ENCODE data around the gene CNN2. TPM values are rescaled to one million over a fixed set of nuclear protein-coding genes. Genes with fewer than 3 reads are reported as not detected.

The CNN2 gene
- total RNA-seq, 1 donor from 2014 or later: 436 TPM

GRCh38 chr19:1026783-1027649 lies 608 bp downstream of the CNN2 start:
- intact Hi-C loops (cut with micrococcal nuclease): no loop called here

- intact Hi-C loops (cut with micrococcal nuclease): loop anchor here (1.0 kb wide), 1 partner anchor 13 kb away; the partner anchor contains the start of gene ABCA7
These were observed 1.2 kb downstream of the CNN2 start for GRCh38 chr19:1027650-1028061.

GRCh38 chr19:1028062-1028926 lies 1.9 kb downstream of the CNN2 start:
- intact Hi-C loops (cut with micrococcal nuclease): loop anchor here (1.0 kb wide), 1 partner anchor 12 kb away; the partner anchor contains the start of gene ABCA7

DNA sequence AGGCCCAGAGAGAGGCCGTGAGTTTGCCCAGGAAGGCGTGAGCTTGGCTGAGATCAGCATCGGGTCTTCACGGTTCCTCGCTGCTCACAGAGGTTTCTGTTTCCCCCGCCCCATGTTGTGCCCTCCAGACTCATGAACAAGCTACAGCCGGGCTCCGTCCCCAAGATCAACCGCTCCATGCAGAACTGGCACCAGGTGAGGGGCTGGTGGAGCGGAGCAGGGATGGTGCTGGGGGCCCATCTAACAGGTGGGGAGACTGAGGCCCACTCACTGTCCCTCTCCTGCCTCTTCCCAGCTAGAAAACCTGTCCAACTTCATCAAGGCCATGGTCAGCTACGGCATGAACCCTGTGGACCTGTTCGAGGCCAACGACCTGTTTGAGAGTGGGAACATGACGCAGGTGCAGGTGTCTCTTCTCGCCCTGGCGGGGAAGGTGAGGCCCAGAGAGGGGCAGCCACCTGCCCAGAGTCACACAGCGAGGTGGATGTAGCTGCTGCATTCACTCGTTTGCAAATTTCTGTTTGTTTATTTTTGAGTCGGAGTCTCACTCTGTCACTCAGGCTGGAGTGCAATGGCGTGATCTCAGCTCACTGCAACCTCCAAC lies 6.0 kb downstream of the CNN2 start:
- intact Hi-C loops (cut with micrococcal nuclease): no loop called here

DNA sequence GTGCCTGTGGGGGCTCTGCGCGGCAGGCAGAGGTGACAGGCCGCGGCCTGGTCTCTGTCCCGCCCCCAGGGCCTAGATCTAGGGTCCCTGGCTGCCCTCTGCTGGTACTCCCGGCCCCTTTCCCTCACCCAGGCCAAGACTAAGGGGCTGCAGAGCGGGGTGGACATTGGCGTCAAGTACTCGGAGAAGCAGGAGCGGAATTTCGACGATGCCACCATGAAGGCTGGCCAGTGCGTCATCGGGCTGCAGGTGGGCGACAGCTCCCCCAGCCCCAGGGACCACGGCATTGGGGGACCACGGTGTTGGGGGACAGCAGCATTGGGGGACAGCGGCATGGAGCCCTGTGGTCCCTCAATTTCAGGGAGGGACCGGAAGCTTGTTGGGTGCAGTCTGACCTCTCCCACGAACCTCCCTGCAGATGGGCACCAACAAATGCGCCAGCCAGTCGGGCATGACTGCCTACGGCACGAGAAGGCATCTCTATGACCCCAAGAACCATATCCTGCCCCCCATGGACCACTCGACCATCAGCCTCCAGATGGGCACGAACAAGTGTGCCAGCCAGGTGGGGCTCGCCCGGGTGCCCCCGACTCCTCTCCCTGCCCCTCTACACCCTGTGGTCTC lies 9.7 kb downstream of the CNN2 start:
- intact Hi-C loops (cut with micrococcal nuclease): no loop called here

GRCh38 chr19:1037621-1038064 lies 11.2 kb downstream of the CNN2 start:
- intact Hi-C loops (cut with micrococcal nuclease): no loop called here

- intact Hi-C loops (cut with micrococcal nuclease): no loop called here
These were observed 12.7 kb downstream of the CNN2 start for GRCh38 chr19:1038978-1039645.

- intact Hi-C loops (cut with micrococcal nuclease): loop anchor here (1.0 to 5.0 kb wide), 3 partner anchors 12 to 152 kb away; partner anchors contain the start of gene POLR2E
These were observed 13.5 kb downstream of the CNN2 start, which contains the start of gene ABCA7 for GRCh38 chr19:1039646-1040475. TSS of gene ABCA7 (plus strand) at chr19:1040107. CDS start at chr19:1041362, 1,255 bp downstream.

DNA sequence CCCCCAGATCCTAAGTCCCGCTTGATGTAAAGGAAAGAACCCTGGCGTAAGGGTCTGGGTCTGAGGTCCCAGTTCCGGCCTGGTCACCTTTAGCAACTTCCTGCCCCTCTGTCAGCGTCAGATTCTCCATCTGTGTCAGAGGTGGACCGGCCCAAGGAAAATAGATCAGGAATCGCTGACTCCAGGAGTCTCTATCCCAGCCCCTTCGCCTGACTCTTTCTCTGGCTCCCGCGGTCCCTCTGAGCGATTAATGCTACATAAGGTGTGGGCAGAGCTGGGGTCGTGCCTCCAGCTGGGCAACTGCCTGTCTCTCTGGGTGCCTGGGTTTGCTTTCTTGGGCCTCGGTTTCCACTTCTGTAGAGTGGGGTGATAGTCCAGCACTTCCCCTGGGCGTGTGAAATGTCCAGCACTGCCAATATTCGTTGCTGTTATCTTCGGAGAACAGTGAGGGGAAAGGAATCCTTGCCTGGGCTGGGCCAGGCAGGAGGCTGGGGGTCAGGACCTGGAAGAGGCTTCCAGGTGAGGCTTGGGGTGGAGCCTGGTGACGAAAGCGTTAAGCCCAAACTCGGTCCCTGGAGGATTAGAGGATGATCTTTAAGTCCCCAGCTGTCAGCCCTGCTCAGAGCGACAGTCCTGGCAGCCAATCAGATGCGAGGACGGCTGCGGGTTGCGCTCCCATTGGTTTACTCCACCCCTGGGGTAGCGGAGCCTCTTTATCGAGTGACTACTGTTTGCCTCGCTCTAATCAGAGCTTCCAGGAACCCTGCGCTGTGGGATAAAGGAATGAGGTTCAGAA lies 14.3 kb downstream of the CNN2 start:
- intact Hi-C loops (cut with micrococcal nuclease): loop anchor here (1.0 to 5.0 kb wide), 6 partner anchors 12 to 152 kb away; partner anchors contain the start of genes POLR2E, RNU6-2 and TMEM259

DNA sequence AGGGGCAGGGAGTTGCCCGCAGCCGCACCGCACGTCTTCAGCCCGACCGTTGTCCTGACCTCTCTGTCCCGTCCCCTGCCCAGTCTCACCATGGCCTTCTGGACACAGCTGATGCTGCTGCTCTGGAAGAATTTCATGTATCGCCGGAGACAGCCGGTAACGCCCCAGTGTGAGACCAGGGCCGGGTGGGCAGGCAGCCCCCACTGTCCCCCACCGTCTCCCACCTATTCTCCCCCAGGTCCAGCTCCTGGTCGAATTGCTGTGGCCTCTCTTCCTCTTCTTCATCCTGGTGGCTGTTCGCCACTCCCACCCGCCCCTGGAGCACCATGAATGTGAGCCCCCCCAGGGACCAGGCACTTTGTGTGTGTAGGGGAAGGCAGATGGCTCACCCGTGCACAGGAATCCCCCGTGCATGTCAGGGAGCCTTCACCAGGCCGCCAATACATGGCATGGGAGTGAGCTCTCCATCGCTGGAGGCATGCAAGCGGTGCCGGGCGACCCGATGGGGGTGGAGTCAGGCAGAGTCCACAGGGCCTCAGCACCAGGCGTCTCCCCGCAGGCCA lies 14.9 kb downstream of the CNN2 start:
- intact Hi-C loops (cut with micrococcal nuclease): loop anchor here (1.0 to 5.0 kb wide), 5 partner anchors 20 to 151 kb away; partner anchors contain the start of genes POLR2E, RNU6-2 and TMEM259

- intact Hi-C loops (cut with micrococcal nuclease): loop anchor here (1.0 to 5.0 kb wide), 5 partner anchors 21 to 150 kb away; partner anchors contain the start of genes POLR2E, RNU6-2 and TMEM259
These were observed 15.7 kb downstream of the CNN2 start for GRCh38 chr19:1041835-1042685.

DNA sequence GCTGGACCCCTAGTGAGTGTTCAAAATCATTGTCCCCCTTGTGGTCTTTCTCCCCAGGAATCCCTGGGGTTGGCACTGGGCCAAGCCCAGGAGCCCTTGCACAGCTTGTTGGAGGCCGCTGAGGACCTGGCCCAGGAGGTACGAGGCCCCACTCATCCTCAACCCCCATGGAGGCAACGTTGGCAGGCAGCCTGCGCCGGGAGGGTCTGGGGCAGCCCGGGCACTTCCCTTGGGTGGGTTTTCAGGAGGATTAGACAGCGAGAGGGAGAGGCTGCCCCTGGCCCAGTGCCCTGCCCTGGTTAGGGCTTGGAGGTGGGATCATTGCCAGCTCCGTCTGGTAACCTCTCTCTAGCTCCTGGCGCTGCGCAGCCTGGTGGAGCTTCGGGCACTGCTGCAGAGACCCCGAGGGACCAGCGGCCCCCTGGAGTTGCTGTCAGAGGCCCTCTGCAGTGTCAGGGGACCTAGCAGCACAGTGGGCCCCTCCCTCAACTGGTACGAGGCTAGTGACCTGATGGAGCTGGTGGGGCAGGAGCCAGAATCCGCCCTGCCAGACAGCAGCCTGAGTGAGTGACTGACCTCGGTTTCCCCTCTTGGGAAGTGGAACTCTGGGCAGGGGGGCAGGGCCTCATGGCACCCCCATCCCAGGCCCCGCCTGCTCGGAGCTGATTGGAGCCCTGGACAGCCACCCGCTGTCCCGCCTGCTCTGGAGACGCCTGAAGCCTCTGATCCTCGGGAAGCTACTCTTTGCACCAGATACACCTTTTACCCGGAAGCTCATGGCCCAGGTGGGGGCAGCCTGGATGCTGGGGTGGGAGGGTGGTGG lies 16.5 kb downstream of the CNN2 start:
- intact Hi-C loops (cut with micrococcal nuclease): loop anchor here (5.0 kb wide), 1 partner anchor 149 kb away; no protein-coding TSS in a partner anchor

DNA sequence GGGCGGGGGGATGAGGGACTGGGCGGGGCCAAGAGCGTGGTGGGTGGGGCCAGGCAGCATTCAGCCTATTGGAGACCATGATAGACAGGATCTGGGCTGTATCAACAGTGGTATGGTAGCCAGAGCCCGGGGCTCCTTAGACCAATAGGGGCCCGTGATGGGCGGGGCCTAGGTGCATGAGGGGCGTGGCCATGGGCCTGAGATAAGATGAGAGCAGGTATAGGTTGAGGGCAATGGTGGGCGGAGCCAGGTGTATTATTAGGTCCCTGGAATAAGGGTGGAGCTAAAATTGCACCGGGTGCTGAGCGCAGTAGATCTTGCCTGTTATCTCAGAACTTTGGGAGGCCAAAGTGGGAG lies 18.8 kb downstream of the CNN2 start:
- intact Hi-C loops (cut with micrococcal nuclease): no loop called here

- intact Hi-C loops (cut with micrococcal nuclease): no loop called here
These were observed 19.8 kb downstream of the CNN2 start for GRCh38 chr19:1046117-1046626.

GRCh38 chr19:1046836-1047695 lies 20.7 kb downstream of the CNN2 start:
- intact Hi-C loops (cut with micrococcal nuclease): no loop called here
